ENCODE measurements around the gene UNC80.

Gene UNC80

GRCh38 chr2:210035679-210036078 is 264.0 kb downstream of the UNC80 start:
- TF ChIP-seq, protein P1, sequence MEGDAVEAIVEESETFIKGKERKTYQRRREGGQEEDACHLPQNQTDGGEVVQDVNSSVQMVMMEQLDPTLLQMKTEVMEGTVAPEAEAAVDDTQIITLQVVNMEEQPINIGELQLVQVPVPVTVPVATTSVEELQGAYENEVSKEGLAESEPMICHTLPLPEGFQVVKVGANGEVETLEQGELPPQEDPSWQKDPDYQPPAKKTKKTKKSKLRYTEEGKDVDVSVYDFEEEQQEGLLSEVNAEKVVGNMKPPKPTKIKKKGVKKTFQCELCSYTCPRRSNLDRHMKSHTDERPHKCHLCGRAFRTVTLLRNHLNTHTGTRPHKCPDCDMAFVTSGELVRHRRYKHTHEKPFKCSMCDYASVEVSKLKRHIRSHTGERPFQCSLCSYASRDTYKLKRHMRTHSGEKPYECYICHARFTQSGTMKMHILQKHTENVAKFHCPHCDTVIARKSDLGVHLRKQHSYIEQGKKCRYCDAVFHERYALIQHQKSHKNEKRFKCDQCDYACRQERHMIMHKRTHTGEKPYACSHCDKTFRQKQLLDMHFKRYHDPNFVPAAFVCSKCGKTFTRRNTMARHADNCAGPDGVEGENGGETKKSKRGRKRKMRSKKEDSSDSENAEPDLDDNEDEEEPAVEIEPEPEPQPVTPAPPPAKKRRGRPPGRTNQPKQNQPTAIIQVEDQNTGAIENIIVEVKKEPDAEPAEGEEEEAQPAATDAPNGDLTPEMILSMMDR (IDR thresholded peaks at IDR 0.05; ENCODE audit: insufficient read depth, low read depth, low read length, missing control alignments), result no peak
- DNase-seq (ENCODE audit: low read depth), result peak; percentile 25
- H3K4me3 ChIP-seq (ENCODE audit: low read length), result no peak overlapping the region

DNA sequence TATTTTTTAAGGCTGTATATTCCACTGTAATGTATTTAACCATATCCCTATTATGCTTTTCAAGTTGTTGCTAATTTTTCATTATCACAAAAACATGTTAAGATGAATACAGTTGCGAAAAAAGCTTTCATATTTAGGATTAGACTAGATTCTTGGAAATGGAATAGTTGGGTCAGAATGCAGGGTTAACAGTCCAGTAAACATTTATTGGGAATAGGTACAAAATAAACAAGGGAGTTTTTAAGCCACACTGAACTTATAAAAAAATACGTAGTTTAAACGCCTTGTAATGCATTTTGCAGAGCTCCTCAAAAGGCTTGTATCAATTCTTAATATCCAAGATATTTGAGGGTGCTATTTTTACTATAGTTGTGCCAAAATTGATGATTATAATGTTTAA is 266.4 kb downstream of the UNC80 start:
- no peak overlapping the region for H3K4me3 ChIP-seq (ENCODE audit: low read length)
- no peak for DNase-seq (ENCODE audit: low read depth)
- TF ChIP-seq, protein P1 (IDR thresholded peaks at IDR 0.05; ENCODE audit: insufficient read depth, low read depth, low read length, missing control alignments), result no peak

GRCh38 chr2:210046851-210047500 is 275.3 kb downstream of the UNC80 start:
- DNase-seq (ENCODE audit: low read depth), result no peak
- TF ChIP-seq, protein P1 (IDR thresholded peaks at IDR 0.05; ENCODE audit: insufficient read depth, low read depth, low read length, missing control alignments), result no peak
- H3K4me3 ChIP-seq (ENCODE audit: low read length), result no peak overlapping the region

All from epithelial cell of esophagus (primary cell).